HFF-Myc (cell line): ENCODE results near the gene KRT3.

Source experiments
- DNase-seq: peaks from one replicate; pipeline ENCODE4 v3.0.0-alpha.2; 2011; ENCODE audit warnings: low read depth; ENCODE audit errors: extremely low read depth
- H3K4me3 ChIP-seq: replicated peaks from 2 replicates; pipeline ENCODE4 v1.5.1; 2011; ENCODE audit warnings: low read depth, mild to moderate bottlenecking, control low read depth, low read length
- CTCF ChIP-seq: IDR thresholded peaks from 2 replicates; pipeline ENCODE4 v1.5.1; 2012; ENCODE audit warnings: mild to moderate bottlenecking, low read depth, low read length, control low read depth; ENCODE audit errors: missing control alignments

The KRT3 gene

GRCh38 chr12:52813203-52813819 lies 17.4 kb upstream of the KRT3 start:
- DNase-seq, result no peak
- H3K4me3 ChIP-seq, result no peak overlapping the region
- no peak for TF ChIP-seq CTCF

GRCh38 chr12:52812749-52813148 lies 16.8 kb upstream of the KRT3 start:
- no peak for TF ChIP-seq CTCF
- no peak for DNase-seq
- no peak overlapping the region for H3K4me3 ChIP-seq

GRCh38 chr12:52812073-52812400 lies 16.1 kb upstream of the KRT3 start:
- DNase-seq, result no peak
- TF ChIP-seq CTCF, result no peak
- no peak overlapping the region for H3K4me3 ChIP-seq

- DNase-seq, result no peak
- no peak overlapping the region for H3K4me3 ChIP-seq
- no peak for TF ChIP-seq CTCF
These were observed 15.5 kb upstream of the KRT3 start for GRCh38 chr12:52811191-52812072.

GRCh38 chr12:52810554-52810953 lies 14.6 kb upstream of the KRT3 start:
- no peak overlapping the region for H3K4me3 ChIP-seq
- no peak for TF ChIP-seq CTCF
- DNase-seq, result no peak

- no peak overlapping the region for H3K4me3 ChIP-seq
- TF ChIP-seq CTCF, result no peak
- DNase-seq, result no peak
These were observed 13.2 kb upstream of the KRT3 start for GRCh38 chr12:52809166-52809565.
